Stimulated activated CD4-positive, alpha-beta T cell treated with anti-CD3 and anti-CD28 coated beads, Interleukin-1b, Interleukin-23, amount 100 ng/mL, for 4 hours (primary cell): ENCODE measurements around the gene SDCCAG8.

Source experiments
- DNase-seq, 2 donors: peaks; one replicate each; pipeline ENCODE4 v3.0.0-alpha.2; 2020; ENCODE audit warnings: low read depth in 2 of 2

Gene SDCCAG8

DNA sequence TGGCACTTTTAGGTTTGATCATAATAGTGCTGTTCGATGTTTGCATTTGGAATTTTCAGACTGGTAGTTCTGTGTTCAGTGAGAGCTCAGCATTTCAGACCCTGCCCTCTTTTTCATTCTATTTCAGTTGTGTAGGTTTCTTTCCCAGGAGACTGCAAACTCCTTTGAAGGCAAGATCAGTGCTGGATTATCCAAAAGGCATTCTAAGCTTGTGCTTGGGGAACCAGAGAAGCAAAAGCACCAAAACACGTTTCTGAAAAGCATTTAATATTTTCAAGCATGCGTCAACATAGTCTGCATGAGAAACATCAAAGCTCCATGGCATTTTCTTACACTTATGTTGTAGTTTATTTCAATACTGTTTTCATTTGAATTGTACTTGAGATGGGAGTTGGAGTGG, 292.1 kb downstream of the SDCCAG8 start:
- no peak for DNase-seq

DNA sequence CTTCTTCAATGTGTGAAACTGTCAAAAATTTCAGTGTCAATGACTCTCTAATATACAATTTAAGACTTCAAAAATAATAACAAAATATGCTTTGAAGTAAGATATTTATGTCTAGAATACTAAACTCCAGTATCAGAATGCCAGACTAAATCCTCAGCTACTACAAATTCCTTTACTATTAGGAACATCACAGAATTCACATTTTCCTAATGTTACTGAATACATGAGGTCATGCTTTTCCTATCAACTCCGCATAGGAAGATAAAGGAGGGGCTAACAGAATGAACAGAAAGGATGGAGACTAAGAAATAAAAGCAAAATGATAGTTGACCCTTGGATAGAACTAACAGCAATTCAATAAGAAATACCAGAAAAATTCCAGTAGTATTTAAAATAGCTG, 292.7 kb downstream of the SDCCAG8 start:
- no peak for DNase-seq

DNA sequence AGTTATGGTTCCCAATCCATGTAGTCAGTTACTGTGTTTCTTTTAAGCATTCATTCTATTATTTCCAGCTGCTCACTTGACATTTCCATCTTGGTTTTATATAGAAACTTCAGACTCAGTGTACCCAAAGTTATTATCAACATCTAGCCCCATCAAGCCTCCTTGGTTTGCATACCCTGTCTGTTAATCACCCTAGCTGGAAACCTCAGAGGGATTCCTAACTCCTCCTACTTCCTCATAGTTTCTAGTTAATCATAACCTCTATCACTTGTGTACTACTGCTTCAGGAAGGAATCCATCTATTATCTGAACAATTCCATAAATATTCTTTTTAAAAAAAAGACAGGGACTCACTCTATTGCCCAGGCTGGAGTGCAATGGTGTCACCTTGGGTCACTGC, 293.3 kb downstream of the SDCCAG8 start:
- no peak for DNase-seq
